Neural progenitor cell (in vitro differentiated cells): Measurements from ENCODE around the gene ERC2. TPM values are rescaled to one million over a fixed set of nuclear protein-coding genes. Genes with fewer than 3 reads are reported as not detected.

Source experiments
- DNase-seq: peaks from one replicate; pipeline ENCODE4 v3.0.0-alpha.2; 2016; ENCODE audit warnings: low spot score
- H2AFZ ChIP-seq: fragments of 200-600 bp; sonication (generic); replicated peaks from 2 replicates; pipeline ENCODE4 v1.6.1; 2016; ENCODE audit warnings: antibody characterized with exemption
- H3F3A ChIP-seq: fragments of 200-600 bp; sonication (generic); 2 replicates; pipeline ENCODE4 v1.6.1; 2016; ENCODE audit warnings: antibody characterized with exemption, low read depth
- H3K27ac ChIP-seq: fragments of 200-600 bp; sonication (generic); 2 replicates; pipeline ENCODE4 v1.5.1; 2016; ENCODE audit warnings: mild to moderate bottlenecking
- H3K27me3 ChIP-seq: fragments of 200-600 bp; sonication (generic); 2 replicates; pipeline ENCODE4 v1.6.1; 2016; ENCODE audit warnings: mild to moderate bottlenecking, moderate library complexity
- H3K36me3 ChIP-seq: fragments of 200-600 bp; sonication (generic); 2 replicates; pipeline ENCODE4 v1.5.1; 2016
- H3K4me1 ChIP-seq: fragments of 200-600 bp; sonication (generic); 2 replicates; pipeline ENCODE4 v1.6.1; 2016; ENCODE audit warnings: mixed run types
- H3K4me2 ChIP-seq: fragments of 200-600 bp; sonication (generic); 2 replicates; pipeline ENCODE4 v1.6.1; 2016
- H3K4me3 ChIP-seq: fragments of 200-600 bp; sonication (generic); 2 replicates; pipeline ENCODE4 v1.5.1; 2016
- H3K79me2 ChIP-seq: fragments of 200-600 bp; sonication (generic); 2 replicates; pipeline ENCODE4 v1.6.1; 2016; ENCODE audit warnings: low read depth
- H3K9ac ChIP-seq: fragments of 200-600 bp; sonication (generic); 2 replicates; pipeline ENCODE4 v1.6.1; 2016
- H3K9me3 ChIP-seq: fragments of 200-600 bp; sonication (generic); 2 replicates; pipeline ENCODE4 v1.5.1; 2016; ENCODE audit warnings: low read depth
- H4K20me1 ChIP-seq: fragments of 200-600 bp; sonication (generic); 2 replicates; pipeline ENCODE4 v1.6.1; 2016; ENCODE audit warnings: low read depth
- H3K27ac Mint-ChIP-seq: 3 replicates; pipeline ENCODE4 v1.8.0; 2021; ENCODE audit warnings: mixed read lengths
- H3K27me3 Mint-ChIP-seq: 2 replicates; pipeline ENCODE4 v1.8.0; 2022; ENCODE audit warnings: low read depth, mild to moderate bottlenecking, inconsistent platforms, moderate library complexity, mixed read lengths; ENCODE audit not compliant: insufficient read depth
- H3K36me3 Mint-ChIP-seq: 3 replicates; pipeline ENCODE4 v1.8.0; 2021; ENCODE audit warnings: mixed read lengths
- H3K4me1 Mint-ChIP-seq: 3 replicates; pipeline ENCODE4 v1.8.0; 2021; ENCODE audit warnings: mixed read lengths
- H3K4me3 Mint-ChIP-seq: 3 replicates; pipeline ENCODE4 v1.8.0; 2021; ENCODE audit warnings: mild to moderate bottlenecking, moderate library complexity, mixed read lengths
- H3K9me3 Mint-ChIP-seq: 3 replicates; pipeline ENCODE4 v1.8.0; 2020; ENCODE audit warnings: mixed read lengths
- EZH2 ChIP-seq: fragments of 200-600 bp; sonication (generic); IDR thresholded peaks from 2 replicates; pipeline ENCODE4 v1.6.1; 2017; ENCODE audit warnings: antibody characterized with exemption, mild to moderate bottlenecking, moderate library complexity
- EZH2phosphoT487 ChIP-seq: fragments of 200-600 bp; sonication (generic); IDR thresholded peaks from 2 replicates; pipeline ENCODE4 v1.6.1; 2017; ENCODE audit warnings: antibody characterized with exemption
- total RNA-seq: library from RNA; depleted of rRNA; stranded (reverse); fragments of >200 nt; gene quantifications from 2 replicates; pipeline ENCODE4 v1.2.3, GENCODE V29; 2015; ENCODE audit warnings: low replicate concordance
- TF ChIP-seq, protein P1 (sequence below): fragments of 200-600 bp; sonication (generic); IDR thresholded peaks from 2 replicates; pipeline ENCODE4 v1.5.1; 2017; ENCODE audit warnings: antibody characterized with exemption, mild to moderate bottlenecking

The ERC2 gene
- total RNA-seq, 1 donor from 2014 or later: 24.8 TPM

DNA sequence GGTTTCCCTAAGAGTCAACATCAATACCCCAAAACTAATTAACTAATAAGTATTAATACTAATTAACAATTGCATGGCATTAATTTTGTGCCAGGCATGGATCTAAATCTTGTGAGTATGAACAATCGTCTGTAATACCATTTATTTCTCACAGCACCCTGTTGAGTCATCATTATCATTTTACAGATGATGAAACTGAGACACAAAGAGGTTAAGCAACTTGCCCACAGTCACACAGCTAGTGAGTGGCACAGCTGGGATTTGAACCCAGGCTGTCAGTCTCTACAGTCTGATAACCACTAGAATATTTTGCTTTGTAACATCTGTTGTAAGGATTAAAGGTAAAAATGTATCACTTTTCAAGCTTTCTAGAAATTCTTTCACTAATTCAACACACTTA, 557.7 kb downstream of the ERC2 start:
- Mint-ChIP-seq H3K9me3 (no peaks in the 10 kb centered on the region), H3K27ac (no peak overlapping the region), H3K4me3 (no peak overlapping the region), H3K36me3 (no peaks in the 10 kb centered on the region), H3K27me3 (no peaks in the 10 kb centered on the region), H3K4me1 (no peaks in the 10 kb centered on the region)
- Histone ChIP-seq H3K9me3 (no peaks in the 10 kb centered on the region), H3K4me3 (no peak overlapping the region), H2AFZ (no peak overlapping the region), H3F3A (no peaks in the 10 kb centered on the region), H3K79me2 (no peaks in the 10 kb centered on the region), H3K4me1 (peaks cover 6% of the 10 kb centered on the region), H3K4me2 (no peak overlapping the region), H3K36me3 (no peaks in the 10 kb centered on the region), H3K27ac (no peak overlapping the region), H3K9ac (no peak overlapping the region), H3K27me3 (no peaks in the 10 kb centered on the region), H4K20me1 (no peaks in the 10 kb centered on the region)
- TF ChIP-seq EZH2 (no peak), EZH2phosphoT487 (no peak)
- TF ChIP-seq, protein P1, sequence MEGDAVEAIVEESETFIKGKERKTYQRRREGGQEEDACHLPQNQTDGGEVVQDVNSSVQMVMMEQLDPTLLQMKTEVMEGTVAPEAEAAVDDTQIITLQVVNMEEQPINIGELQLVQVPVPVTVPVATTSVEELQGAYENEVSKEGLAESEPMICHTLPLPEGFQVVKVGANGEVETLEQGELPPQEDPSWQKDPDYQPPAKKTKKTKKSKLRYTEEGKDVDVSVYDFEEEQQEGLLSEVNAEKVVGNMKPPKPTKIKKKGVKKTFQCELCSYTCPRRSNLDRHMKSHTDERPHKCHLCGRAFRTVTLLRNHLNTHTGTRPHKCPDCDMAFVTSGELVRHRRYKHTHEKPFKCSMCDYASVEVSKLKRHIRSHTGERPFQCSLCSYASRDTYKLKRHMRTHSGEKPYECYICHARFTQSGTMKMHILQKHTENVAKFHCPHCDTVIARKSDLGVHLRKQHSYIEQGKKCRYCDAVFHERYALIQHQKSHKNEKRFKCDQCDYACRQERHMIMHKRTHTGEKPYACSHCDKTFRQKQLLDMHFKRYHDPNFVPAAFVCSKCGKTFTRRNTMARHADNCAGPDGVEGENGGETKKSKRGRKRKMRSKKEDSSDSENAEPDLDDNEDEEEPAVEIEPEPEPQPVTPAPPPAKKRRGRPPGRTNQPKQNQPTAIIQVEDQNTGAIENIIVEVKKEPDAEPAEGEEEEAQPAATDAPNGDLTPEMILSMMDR: no peak
- DNase-seq: no peak

DNA sequence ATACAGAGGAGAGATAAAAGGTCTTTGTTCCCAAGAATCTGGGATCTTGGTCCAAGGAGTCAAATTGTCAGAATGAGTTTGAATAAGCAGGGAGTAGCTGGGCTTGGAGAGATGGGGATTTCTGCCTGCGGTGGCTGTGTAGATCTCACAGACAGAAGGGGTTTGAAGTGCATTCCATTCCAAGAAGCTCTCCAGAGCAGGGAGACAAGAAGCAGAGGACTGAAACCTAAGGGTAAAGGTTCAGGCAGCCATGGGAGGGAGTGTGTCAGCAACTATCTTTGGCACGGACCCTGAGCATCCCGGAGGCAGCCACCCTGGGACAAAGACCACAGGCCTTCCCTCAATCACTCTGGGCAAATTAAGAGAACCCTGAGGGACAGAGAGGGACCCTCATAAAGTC, 558.9 kb downstream of the ERC2 start:
- DNase-seq: no peak
- Histone ChIP-seq H3K4me3 (no peak overlapping the region), H4K20me1 (no peaks in the 10 kb centered on the region), H3K36me3 (no peaks in the 10 kb centered on the region), H3K4me2 (peak overlapping the region; percentile 10), H3K4me1 (peaks cover 6% of the 10 kb centered on the region), H3K79me2 (no peaks in the 10 kb centered on the region), H3K9me3 (no peaks in the 10 kb centered on the region), H3K27me3 (no peaks in the 10 kb centered on the region), H3F3A (no peaks in the 10 kb centered on the region), H3K9ac (no peak overlapping the region), H3K27ac (no peak overlapping the region), H2AFZ (no peak overlapping the region)
- Mint-ChIP-seq H3K4me3 (no peak overlapping the region), H3K36me3 (no peaks in the 10 kb centered on the region), H3K27me3 (no peaks in the 10 kb centered on the region), H3K9me3 (no peaks in the 10 kb centered on the region), H3K27ac (no peak overlapping the region), H3K4me1 (peaks cover 1% of the 10 kb centered on the region)
- TF ChIP-seq, protein P1: no peak
- TF ChIP-seq EZH2: no peak
- TF ChIP-seq EZH2phosphoT487: no peak

DNA sequence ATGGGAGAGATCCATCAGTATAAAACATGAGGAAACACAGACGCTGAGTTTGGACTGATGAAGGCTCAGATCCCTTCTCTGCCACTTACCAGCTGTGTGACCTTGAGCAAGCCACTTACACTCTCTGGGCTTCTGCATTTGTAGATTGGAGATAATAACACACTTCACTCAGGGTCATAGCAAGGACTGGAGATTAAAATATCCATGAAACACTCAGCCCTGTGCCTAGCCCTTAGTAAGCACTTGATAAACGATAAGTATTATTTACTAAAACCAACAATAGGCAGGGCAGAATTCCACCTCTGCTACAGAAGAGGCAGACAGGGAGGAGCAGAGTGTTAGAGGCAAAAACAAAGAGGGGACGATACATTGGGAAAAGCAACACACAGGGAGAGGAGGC, 560.7 kb downstream of the ERC2 start:
- H3F3A ChIP-seq: no peaks in the 10 kb centered on the region
- H3K9ac ChIP-seq: no peak overlapping the region
- H3K9me3 ChIP-seq: no peaks in the 10 kb centered on the region
- peaks cover 8% of the 10 kb centered on the region for H3K4me1 ChIP-seq
- H3K27me3 Mint-ChIP-seq: no peaks in the 10 kb centered on the region
- TF ChIP-seq EZH2 (no peak), EZH2phosphoT487 (no peak)
- TF ChIP-seq, protein P1: no peak
- DNase-seq: no peak
- no peaks in the 10 kb centered on the region for H3K79me2 ChIP-seq
- no peak overlapping the region for H2AFZ ChIP-seq
- H3K4me3 ChIP-seq: no peak overlapping the region
- no peak overlapping the region for H3K27ac Mint-ChIP-seq
- no peaks in the 10 kb centered on the region for H3K27me3 ChIP-seq
- H3K36me3 Mint-ChIP-seq: no peaks in the 10 kb centered on the region
- peaks cover 10% of the 10 kb centered on the region for H3K4me1 Mint-ChIP-seq
- H4K20me1 ChIP-seq: no peaks in the 10 kb centered on the region
- no peaks in the 10 kb centered on the region for H3K9me3 Mint-ChIP-seq
- H3K4me3 Mint-ChIP-seq: no peak overlapping the region
- H3K27ac ChIP-seq: no peak overlapping the region
- H3K36me3 ChIP-seq: no peaks in the 10 kb centered on the region
- no peak overlapping the region for H3K4me2 ChIP-seq
